ENCODE data around the gene NCKAP5.
"Not testable (repeated sequence)": the region's sequence is repeated elsewhere in the genome, so short reads cannot be mapped to it uniquely, and the experiment has no call there.

The NCKAP5 gene

DNA sequence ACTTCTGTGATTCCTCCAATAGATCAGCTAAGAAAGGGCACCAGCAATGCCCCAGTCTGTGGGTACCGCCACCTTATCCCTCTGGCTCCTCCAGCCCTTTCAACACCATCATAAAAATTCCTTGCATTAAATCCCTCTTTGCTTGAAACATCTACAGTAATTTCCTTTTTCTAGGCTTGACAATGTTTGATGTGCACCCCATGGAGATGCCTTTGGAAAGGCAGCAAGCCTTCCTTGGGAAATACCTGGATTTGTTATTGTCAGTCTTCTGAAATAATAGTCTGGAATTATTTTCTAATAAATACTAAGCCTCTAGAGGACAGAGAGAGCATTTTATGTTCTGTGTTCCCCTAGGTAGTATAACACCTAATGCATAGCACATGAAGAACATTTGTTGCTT lies 46.1 kb downstream of the NCKAP5 start:
- DNase-seq (ENCODE audit: low read depth), result no peak

DNA sequence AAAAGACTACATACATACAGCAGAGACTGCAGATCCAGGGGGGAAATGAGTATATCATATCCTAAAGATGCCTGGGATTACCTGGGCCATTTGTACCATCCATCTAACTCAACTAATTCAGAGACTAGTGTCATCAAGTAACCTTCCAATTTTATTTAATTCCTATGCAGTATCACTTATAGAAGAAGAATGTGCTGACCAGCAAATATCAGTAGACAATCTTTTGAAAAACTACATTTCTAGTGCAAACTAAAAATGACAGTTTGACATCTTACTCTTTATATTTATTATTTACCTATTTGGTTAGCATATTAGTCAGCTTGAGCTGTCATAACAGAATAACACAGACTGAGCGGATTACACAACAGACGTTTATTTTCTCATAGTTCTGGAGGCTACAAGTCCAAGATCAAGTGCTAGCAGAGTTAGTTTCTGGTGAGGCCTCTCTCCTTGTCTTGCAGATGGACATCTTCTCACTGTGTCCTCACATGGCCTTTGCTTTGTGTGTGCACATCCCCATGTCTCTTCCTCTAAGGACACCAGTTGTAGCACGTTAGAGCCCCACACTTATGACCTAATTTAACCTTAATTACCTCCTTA lies 47.0 kb downstream of the NCKAP5 start:
- DNase-seq (ENCODE audit: low read depth), result no peak

DNA sequence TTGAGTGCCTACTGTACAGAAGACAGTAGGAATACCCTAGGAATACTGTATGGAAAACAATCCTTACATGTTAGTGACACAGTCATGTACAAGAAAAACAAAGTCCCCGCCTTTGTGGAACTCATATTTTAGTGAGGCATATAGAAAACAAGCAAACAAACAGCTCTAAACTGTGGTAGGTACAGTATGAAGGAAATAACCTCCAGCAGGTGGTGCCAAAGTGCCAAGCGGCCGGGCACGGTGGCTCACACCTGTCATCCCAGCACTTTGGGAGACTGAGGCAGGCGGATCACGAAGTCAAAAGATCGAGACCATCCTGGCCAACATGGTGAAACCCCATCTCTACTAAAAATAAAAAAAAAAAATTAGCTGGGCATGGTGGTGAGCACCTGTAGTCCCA lies 48.6 kb downstream of the NCKAP5 start:
- not testable (repeated sequence) for DNase-seq (ENCODE audit: low read depth)

DNA sequence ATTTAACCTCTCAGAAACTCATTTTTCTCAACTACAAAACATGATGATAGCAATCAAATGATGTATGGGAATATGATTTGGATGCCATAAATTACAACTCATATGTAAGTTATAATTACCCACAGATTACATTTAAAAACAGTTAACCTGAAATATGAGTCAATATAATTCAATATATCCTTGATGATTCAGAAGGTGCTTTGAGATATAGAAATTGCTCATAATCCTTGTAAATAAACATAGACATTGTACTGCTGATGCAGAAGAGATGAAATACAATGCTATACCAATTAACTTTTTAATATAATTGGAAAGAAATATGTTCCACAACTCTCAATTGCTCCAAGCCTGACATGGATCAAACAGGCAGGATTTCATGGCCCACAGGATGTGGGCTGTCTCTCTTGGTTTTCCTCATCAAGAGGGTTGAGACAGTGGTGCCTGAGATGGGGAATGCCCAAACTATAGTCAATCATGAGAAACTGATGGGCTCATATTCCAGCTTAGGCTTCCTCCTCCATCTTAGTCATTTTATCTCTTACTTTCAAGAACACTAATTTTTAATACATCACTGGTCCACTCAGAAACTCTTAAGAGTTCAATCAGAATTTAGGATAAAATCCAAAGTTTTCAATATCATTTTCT lies 49.4 kb downstream of the NCKAP5 start:
- no peak for DNase-seq (ENCODE audit: low read depth)

DNA sequence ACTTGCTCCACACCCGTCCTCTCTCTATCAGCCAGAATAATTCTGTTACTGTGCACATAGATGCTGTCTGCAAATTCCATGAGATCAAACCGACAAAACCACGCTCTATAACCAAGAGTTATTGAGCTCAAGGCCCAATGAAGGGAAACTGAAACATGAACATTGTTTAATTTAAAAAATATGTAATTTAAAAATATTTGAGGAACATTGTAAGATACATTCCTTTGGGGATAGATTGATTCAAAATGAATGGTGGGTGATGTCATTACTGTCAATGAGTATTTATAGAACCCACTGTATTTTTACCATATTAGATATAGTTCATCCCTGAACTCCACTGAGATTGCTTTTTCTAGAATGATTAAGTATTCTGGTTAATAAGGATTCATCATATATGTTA lies 50.4 kb downstream of the NCKAP5 start:
- no peak for DNase-seq (ENCODE audit: low read depth)

DNA sequence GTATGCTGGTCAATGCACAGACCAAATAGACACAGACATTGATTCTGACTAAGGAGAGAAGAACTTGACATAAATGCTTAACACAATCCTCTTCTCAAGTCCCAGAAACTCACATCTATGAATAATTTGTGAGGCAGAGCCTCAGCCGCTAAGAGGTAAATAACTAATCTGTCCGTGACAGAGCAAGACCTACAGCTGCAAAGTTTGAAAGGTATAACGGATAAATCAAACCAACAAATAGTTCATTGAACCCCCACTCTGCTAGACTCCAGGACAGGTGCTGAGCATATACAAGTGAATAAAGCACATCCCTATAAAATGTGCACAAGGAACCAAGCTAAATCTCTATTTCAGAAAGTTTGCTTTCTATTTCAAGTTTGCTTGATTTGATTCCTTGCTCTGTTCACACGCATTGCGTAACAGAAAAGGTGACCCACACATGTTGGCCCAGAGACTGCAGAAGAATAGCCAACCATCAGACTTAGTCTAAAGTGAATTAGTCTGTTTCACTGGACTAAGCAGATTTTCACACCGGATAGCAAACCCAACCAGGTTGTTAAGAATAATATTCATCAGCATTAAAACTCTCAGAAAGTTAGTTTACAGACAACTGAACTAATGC lies 51.7 kb downstream of the NCKAP5 start:
- no peak for DNase-seq (ENCODE audit: low read depth)

DNA sequence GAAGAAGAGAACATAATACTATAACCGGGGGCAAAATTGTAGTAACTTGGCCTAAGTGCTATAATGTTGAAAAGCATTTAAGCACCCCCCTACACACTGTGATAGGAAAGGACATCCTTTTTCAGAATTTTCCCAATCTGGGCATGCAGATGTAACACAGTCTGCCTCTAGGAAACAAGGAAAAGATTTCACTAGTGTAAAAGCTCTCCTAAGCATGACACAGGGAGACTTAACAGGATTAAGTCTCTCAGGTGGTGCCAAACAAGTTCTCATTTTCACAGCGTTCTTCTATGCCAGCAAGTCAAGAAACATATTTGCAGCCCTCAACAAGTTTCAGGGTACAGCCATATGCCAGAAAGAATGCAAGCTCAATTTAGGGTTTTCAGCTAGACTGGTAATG lies 53.0 kb downstream of the NCKAP5 start:
- no peak for DNase-seq (ENCODE audit: low read depth)

DNA sequence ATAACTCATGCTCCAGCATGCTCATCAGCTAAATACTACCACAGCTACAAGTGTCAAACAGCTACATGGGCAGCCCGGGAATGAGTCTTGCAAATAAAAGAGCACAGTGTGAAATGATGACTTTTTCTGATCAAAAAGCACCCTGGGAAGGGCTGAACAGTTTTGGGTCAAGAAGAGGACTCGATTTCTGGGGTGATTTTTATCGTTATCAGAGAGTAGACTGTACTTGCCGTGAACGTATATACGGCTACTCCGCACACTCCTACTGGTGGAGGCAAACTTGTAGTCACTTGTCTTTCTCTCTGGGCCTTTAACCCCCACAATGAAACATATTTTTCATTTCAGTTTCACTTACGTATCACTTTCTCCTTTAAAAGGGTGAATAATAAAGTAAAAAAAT lies 54.4 kb downstream of the NCKAP5 start:
- DNase-seq (ENCODE audit: low read depth), result no peak

DNA sequence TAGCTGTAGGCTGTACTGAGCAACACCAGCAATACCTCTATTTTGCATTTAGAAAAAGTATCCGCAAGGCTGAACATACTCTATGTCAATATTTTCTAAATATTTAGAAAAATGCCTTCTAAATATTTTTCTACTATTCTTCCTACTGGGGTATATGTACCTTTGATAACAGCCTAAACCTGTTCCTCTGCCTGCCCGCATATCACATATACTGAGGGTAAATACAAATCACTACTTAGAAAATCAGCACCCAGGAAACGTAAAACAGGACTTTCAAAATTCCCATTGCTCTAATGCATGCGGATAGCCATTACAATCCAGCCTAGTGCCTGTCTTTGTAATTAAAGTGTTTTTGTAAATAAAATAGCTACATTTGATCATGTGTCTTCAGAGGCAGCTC lies 56.1 kb downstream of the NCKAP5 start:
- DNase-seq (ENCODE audit: low read depth), result no peak

DNA sequence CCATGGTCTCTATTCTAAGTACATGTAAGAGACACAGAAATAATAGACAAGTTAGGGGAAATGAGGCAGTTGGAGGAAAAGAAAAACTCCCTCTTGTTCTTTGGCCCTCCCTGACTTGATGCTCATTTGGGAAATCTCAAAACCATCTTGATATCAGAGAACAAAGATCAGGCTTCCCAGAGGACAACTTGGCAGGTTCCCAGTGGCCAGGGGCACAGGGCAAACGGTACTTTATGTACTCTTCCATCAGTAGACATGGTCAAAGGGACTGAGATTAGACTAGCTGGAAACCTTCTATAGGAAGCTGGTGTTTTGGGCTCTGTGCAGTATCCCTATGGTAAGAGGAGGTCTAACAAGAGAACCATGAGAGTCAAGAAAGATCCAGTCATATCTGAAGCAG lies 56.6 kb downstream of the NCKAP5 start:
- no peak for DNase-seq (ENCODE audit: low read depth)

DNA sequence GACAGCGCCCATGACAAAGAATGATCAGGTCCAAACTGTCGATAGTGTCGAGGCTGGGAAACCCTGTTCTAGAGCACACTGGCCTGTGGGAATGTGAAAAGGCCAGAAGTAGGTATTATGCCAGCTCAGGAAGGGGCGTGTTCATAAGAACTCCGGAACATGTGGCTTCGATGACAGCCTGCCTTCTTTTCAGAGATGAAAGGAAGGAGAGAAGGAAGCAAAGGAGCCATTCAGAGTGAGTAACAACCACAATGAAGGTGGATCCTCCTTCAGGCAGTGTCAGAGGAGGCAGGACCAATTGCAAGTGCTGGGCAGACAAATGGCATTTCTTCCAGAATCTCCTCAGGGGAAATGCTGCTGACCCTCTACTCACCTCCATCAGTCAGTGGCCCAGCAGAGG lies 58.5 kb downstream of the NCKAP5 start:
- DNase-seq (ENCODE audit: low read depth), result no peak

DNA sequence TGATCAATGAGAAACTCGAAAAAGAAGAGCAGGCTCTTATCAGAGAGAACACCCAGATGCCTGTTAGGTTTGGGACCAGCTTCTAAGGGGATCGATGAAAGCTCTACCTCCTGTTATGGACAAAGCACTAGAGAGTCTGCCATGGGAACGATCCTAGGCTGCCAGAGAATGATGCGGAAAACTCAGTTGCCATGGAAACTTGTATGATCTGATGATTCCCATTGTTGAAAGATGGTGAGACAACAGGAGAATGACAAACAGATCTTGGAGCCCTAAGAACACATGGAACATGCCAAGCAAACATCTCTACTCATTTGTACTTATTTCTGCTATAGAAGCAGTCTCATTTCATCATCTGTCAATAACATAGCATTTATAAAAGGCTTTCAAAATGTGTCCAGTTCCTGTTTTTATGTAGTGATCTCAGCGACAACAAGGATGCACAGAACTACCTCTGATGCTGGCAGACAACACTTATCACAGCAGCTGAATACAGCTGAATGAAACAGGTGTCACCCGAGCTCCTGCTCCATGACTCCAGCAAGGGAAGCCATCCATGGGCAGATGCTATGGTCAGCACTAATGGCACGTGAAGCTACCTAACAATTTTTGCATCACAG lies 59.6 kb downstream of the NCKAP5 start:
- DNase-seq (ENCODE audit: low read depth), result no peak

DNA sequence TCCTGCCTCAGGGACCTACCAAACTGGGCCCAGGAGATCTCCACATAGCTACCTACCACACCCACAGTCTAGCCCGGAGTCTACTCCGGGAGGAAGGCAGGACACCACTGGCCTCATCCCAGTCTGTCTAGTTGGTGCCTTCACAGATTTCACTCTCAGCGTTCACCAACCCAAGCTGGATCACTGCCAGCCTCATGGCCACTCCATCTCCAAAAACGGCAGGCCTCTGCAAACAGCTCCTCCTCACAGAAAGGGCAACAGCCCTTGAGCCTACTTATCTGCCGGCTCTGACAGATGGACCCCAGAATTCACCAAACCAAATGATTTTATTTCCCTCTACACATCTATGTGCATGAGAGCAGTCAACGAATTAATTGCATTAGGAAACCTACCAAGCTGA lies 61.3 kb downstream of the NCKAP5 start:
- DNase-seq (ENCODE audit: low read depth), result no peak

DNA sequence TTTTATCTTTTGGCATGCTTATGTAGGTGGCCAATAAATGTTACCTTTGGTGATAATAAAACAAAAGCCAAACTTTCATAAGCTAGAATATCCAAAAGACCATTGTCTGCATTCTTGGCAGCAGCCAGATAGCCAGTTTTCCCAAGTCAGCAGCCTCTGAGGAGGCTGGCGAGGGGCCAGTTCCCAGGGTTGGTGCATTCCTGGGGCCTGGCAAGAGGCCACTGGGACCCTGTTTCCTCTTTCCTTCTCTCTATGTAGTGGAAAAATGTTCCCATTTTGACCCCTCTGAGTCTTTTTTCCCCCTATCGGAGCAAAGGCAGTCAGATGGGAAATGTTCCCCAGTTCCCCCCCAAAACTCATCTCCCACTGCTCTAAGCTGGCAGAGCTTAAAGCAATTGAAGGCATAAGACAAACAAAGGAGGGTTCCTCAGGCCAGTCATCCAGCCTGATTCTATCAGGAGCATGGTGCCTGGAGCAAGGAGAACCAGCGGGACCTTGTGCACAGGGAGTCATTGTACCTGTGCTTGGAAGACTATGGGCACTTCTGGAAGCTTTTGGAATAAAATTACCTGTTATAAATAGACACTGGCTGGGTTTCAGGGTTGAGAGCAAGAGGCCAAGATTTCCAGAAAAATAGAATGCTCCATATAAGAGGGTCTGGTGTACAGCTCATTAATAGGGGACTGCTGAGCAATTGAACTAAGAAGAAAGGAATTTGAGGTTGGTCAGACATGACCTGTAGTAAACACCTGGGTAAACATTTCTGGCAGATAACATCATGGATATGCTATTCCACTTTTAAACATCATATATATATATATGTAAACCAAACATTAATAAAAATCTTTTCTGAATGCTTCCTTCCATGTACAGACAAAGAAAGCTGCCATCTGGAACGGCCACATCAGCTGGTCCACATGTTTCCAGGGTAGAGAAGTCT lies 63.4 kb downstream of the NCKAP5 start:
- DNase-seq (ENCODE audit: low read depth), result no peak

DNA sequence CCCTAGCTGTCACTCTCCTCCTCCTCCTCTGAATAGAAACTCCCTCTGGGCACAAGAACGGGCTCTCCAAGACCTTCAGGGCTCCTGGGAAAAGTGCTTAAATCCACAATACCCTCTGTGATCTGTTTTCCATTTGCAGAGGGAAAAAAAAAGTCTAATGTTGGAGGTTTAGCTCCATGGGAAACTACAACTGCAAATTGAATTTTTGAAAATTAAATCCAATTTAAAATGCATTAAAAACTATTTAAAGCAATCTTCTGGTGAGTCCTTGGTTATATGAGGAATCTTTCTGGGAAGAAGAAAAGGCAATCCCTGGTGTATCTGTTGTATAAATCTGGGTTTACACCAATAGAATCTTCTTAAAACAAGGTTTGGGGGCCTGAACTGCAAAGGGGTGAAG lies 64.3 kb downstream of the NCKAP5 start:
- DNase-seq (ENCODE audit: low read depth), result no peak

DNA sequence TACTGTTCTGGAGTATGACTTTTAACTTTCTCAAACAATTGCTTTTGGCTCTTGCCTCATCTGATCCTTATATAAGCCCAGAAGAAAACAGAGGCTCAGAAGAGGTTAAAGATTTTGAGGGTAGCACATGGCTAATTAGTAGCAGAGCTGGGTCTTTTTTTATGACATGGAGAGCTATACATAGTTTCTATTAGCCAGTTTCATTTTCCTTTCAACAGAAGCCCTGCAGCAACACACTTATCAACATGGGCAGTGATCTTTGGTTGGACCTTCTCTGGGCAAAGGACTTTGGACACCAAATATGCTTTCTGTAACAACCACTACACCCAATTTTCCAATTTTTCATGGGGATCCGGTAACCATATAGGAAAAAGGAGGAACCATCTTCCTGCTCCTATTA lies 64.9 kb downstream of the NCKAP5 start:
- no peak for DNase-seq (ENCODE audit: low read depth)

DNA sequence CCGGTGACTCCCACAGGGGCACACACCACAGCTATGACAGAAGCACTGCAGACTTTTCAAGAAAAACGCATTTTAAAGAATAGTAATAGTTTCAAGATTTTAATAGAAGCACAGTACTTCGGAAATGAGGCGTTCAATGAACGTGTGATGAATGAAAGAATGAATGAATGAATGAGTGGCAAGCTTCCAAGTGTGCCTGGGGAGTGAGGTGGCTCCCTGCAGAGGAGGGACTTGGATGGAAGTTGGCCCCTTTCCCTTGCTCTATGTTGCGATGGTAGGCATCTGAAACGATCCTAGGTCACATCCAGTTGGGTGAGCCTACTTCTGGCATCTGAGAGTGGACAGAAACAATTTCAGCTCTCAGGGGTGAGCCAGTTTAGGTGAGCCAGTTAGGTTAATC lies 65.6 kb downstream of the NCKAP5 start:
- no peak for DNase-seq (ENCODE audit: low read depth)

DNA sequence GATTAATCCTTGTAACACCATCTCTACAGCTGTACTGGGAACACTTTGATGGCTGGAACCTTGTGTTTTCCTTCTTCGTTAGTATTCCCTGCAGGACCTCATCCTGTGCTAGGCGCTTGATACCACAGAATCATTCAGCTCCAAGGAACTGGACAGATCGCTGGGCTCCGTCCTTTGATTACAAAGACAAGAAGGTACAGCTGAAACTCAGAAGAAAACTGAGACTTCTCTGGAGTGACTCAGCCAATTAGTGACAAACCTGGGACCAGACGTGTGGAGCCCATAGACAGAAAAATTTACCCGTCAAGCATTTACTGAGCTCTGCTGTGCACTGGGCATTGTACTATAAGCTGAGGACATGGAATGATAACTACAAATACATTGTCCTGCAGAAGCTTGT lies 67.3 kb downstream of the NCKAP5 start:
- DNase-seq (ENCODE audit: low read depth), result no peak

DNA sequence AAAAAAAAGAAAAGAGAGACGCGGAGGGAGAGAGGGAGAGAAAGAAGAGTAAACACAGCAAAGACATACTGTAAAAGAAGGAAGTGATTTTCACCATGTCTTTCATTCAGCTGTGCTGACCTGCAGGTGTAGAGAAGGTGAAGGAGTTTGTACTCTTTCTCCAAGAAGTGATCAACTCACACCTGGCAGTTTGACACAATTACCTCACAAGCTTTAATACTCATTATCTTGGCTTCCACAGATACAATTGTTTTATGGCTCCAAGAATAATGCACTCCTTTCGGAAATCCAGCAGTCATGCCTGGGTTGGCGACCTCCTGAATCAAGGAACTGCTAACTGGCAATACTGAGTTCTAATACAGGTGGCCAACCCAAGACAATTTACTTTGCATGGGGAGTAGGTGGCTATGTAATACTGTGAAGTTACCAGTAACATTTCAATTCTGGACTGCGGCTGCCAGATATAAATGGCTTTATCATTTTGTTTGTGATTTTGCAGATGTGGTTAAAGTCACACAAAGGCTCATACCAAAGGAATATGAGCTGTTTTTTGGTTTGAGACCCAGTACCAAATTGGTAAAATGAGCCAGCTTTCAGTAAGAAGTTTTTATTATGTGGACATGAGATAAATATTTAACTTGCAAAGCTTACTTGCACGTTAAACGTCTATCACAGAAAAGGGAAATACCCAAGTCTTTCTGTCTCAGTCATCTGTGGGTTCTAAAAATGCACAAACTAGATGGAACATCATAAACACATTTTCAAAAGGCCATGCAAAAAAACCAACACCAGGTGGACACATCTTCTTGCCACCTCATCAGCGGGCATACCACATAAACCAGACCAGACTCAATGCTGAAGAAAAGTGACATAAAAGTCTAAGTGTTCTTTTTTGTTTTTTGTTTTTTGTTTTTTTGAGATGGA lies 69.3 kb downstream of the NCKAP5 start:
- no peak for DNase-seq (ENCODE audit: low read depth)

DNA sequence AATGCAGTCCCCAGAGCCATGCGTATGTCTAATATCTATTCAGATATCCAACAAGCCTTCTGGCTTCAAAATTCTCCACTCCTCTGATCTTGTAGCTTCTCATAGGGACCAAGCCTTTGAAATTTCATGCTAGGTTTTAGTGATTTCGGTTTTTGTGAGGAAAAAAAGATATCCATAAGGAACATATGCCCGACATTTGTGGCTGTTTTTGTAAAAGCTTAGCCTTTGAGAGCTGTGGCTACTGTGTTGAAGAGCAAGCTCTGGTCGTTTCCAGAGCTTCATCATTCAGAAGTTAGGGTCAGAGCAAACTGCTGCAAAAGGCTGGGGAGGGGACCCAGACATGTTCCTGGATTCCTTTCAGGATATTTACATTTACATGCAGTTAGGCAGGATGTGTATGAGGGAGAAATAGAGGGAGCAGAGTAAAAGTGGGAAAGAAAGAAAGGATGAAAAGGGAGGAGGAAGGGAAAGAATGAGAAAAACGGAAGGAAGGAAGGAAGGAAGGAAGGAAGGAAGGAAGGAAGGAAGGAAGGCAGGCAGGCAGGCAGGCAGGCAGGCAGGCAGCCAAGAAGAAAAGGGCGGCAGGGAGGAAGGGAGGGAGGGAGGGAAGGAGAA lies 70.2 kb downstream of the NCKAP5 start:
- no peak for DNase-seq (ENCODE audit: low read depth)
